T-cell (primary cell): ENCODE results near the gene FMNL3. TPM values are rescaled to one million over a fixed set of nuclear protein-coding genes. Genes with fewer than 3 reads are reported as not detected.

ENCODE experiments used
- ATAC-seq, 4 experiments: fragments of 200-7000 bp in 3 of 4; fragments of 150-1000 bp in 1 of 4; cut with Tn5 transposase; replicated peaks in 1 of 4; 1 replicate in 3 of 4; 2 replicates in 1 of 4; pipeline ENCODE4 v1.10.0; 2021; ENCODE audit warnings: moderate library complexity in 3 of 4, mild to moderate bottlenecking in 2 of 4, moderate number of reproducible peaks in 1 of 4
- CTCF ChIA-PET, 2 donors: fragments of 300-600 bp; sonication (Branson Sonifier 250); formaldehyde crosslinking; loops; one replicate each; lab custom pipeline; 2022; ENCODE audit warnings: antibody characterized with exemption in 2 of 2; lab: Charles Lee
- POLR2A ChIA-PET, 2 donors: fragments of 300-600 bp; sonication (Branson Sonifier 250); formaldehyde crosslinking; loops; one replicate each; lab custom pipeline; 2022; ENCODE audit warnings: antibody characterized with exemption in 2 of 2; lab: Charles Lee
- DNase-seq, 35 experiments: peaks; one replicate each; pipeline versions ENCODE4 v3.0.0 to v3.0.0-alpha.2; 2013 to 2023
- H3K27ac ChIP-seq: one replicate; pipeline ENCODE4 v1.5.1; 2013; ENCODE audit warnings: low read length
- H3K27me3 ChIP-seq, 2 experiments: replicated peaks in 1 of 2; 1 replicate in 1 of 2; 2 replicates in 1 of 2; pipeline versions ENCODE4 v1.6.1 to v1.7.0; 2013; ENCODE audit warnings: low read length in 1 of 2, mixed read lengths in 1 of 2; ENCODE audit not compliant: control insufficient read depth in 2 of 2, insufficient read depth in 2 of 2; ENCODE audit errors: extremely low read depth in 1 of 2
- H3K36me3 ChIP-seq, 2 donors: 1 replicate in 1 of 2; 2 replicates in 1 of 2; pipeline versions ENCODE4 v1.6.1 to v1.7.0; 2013; ENCODE audit warnings: low read length in 1 of 2; ENCODE audit not compliant: control insufficient read depth in 2 of 2, insufficient read depth in 1 of 2; ENCODE audit errors: extremely low read depth in 1 of 2
- H3K4me1 ChIP-seq, 2 experiments: 1 replicate in 1 of 2; 2 replicates in 1 of 2; pipeline versions ENCODE4 v1.6.1 to v1.7.0; 2013; ENCODE audit warnings: low read length in 2 of 2, mixed read lengths in 1 of 2; ENCODE audit not compliant: insufficient read depth in 2 of 2, control insufficient read depth in 1 of 2; ENCODE audit errors: extremely low read depth in 1 of 2
- H3K4me3 ChIP-seq, 2 donors: 1 replicate in 1 of 2; 2 replicates in 1 of 2; pipeline versions ENCODE4 v1.5.1 to v1.7.0; 2013; ENCODE audit warnings: mild to moderate bottlenecking in 2 of 2, low read length in 1 of 2, moderate library complexity in 1 of 2; ENCODE audit not compliant: control insufficient read depth in 1 of 2; ENCODE audit errors: extremely low read depth in 1 of 2
- H3K9me3 ChIP-seq: 2 replicates; pipeline ENCODE4 v1.7.0; 2013
- H3K27ac Mint-ChIP-seq, 2 donors: one replicate each; pipeline ENCODE4 v1.8.0; 2020 to 2021; ENCODE audit warnings: mild to moderate bottlenecking in 2 of 2, mixed read lengths in 2 of 2
- H3K27me3 Mint-ChIP-seq, 2 donors: one replicate each; pipeline ENCODE4 v1.8.0; 2021 to 2022; ENCODE audit warnings: mixed read lengths in 2 of 2
- H3K36me3 Mint-ChIP-seq: one replicate; pipeline ENCODE4 v1.8.0; 2021; ENCODE audit warnings: mixed read lengths
- H3K4me1 Mint-ChIP-seq, 3 donors: one replicate each; pipeline ENCODE4 v1.8.0; 2020 to 2022; ENCODE audit warnings: mixed read lengths in 3 of 3, mild to moderate bottlenecking in 1 of 3
- H3K4me3 Mint-ChIP-seq, 3 donors: one replicate each; pipeline ENCODE4 v1.8.0; 2020 to 2022; ENCODE audit warnings: mild to moderate bottlenecking in 3 of 3, mixed read lengths in 3 of 3, moderate library complexity in 3 of 3
- H3K9me3 Mint-ChIP-seq, 3 donors: one replicate each; pipeline ENCODE4 v1.8.0; 2020 to 2022; ENCODE audit warnings: mixed read lengths in 3 of 3
- WGBS: methylation state at CpG from one replicate; pipeline ENCODE4 v1.1.5; 2013; ENCODE audit warnings: missing lambda C conversion rate; ENCODE audit not compliant: insufficient coverage; 5-methylcytosine and 5-hydroxymethylcytosine counted together
- total RNA-seq, 35 experiments: library from RNA in 6 of 35; stranded (reverse) in 6 of 35; fragments of 120-200 nt in 1 of 35; gene quantifications; one replicate each; pipeline versions ENCODE4 v1.2.1 to v1.2.4 and lab custom pipeline; 2013 to 2026

The FMNL3 gene
- total RNA-seq, 5 donors from 2014 or later (not counting 1 experiment from before 2014, with no cell fraction given), result 34.2 to 45.5 (median 41.1) TPM

GRCh38 chr12:49648712-49649003 is 58.5 kb downstream of the FMNL3 start:
- Mint-ChIP-seq H3K4me1 (peaks cover 35 to 45% (median 37%) of the 10 kb centered on the region in 3 donors), H3K36me3 (peaks cover 32% of the 10 kb centered on the region)

GRCh38 chr12:49647827-49648711 is 59.1 kb downstream of the FMNL3 start:
- Histone ChIP-seq H3K9me3 (no peaks in the 10 kb centered on the region), H3K4me1 (peaks cover 8 to 32% of the 10 kb centered on the region in 2 experiments), H3K27me3 (no peaks in the 10 kb centered on the region), H3K4me3 (no peak overlapping the region), H3K36me3 (peaks cover 11 to 73% of the 10 kb centered on the region in 2 donors), H3K27ac (no peak overlapping the region)
- ATAC-seq (no peak), DNase-seq (no peak)
- CTCF ChIA-PET, result interaction anchor here (0.6 to 6.4 kb wide), 10 partner anchors 9 to 191 kb away, joined by 3 to 100 read pairs (median 3); partner anchors contain the start of genes FMNL3 (in 1 of the 2) and TMBIM6 (in 1 of the 2)
- peaks cover 29% of the 10 kb centered on the region for H3K36me3 Mint-ChIP-seq
- 96% methylated on average over 14 of the region's 15 CpGs for WGBS
- no peaks in the 10 kb centered on the region for H3K27me3 Mint-ChIP-seq
- no peak overlapping the region for H3K4me3 Mint-ChIP-seq
- H3K9me3 Mint-ChIP-seq, result no peaks in the 10 kb centered on the region
- POLR2A ChIA-PET, result interaction anchor here in 1 of 2 donors (0.6 kb wide), 1 partner anchor 362 kb away, joined by 3 read pairs; no protein-coding TSS in a partner anchor
- H3K27ac Mint-ChIP-seq, result peak overlapping the region; percentile 78 to 83
- peaks cover 35 to 49% (median 37%) of the 10 kb centered on the region in 3 donors for H3K4me1 Mint-ChIP-seq

More at GRCh38 chr12:49648712-49649003, 58.5 kb downstream of the FMNL3 start:
- H3K27ac Mint-ChIP-seq, result peak overlapping the region; percentile 78 to 83
- Histone ChIP-seq H3K4me3 (no peak overlapping the region), H3K27me3 (no peaks in the 10 kb centered on the region), H3K27ac (no peak overlapping the region), H3K4me1 (peaks cover 8 to 32% of the 10 kb centered on the region in 2 experiments), H3K36me3 (peaks cover 16 to 75% of the 10 kb centered on the region in 2 donors), H3K9me3 (no peaks in the 10 kb centered on the region)
- no peak overlapping the region for H3K4me3 Mint-ChIP-seq
- H3K27me3 Mint-ChIP-seq, result no peaks in the 10 kb centered on the region
- WGBS, result 100% methylated on average over 1 of the region's 3 CpGs
- ATAC-seq (no peak), DNase-seq (no peak)
- H3K9me3 Mint-ChIP-seq, result no peaks in the 10 kb centered on the region
- ChIA-PET CTCF (interaction anchor here (1.0 to 6.4 kb wide), 8 partner anchors 10 to 93 kb away, joined by 3 to 100 read pairs (median 4); partner anchors contain the start of genes FMNL3 (in 1 of the 2) and TMBIM6 (in 1 of the 2)), POLR2A (interaction anchor here in 1 of 2 donors (0.6 to 0.7 kb wide), 2 partner anchors 92 to 361 kb away, joined by 3 read pairs; no protein-coding TSS in a partner anchor)

- no peak for ATAC-seq
- peaks cover 8 to 32% of the 10 kb centered on the region in 2 experiments for H3K4me1 ChIP-seq
- no peaks in the 10 kb centered on the region for H3K27me3 ChIP-seq
- Mint-ChIP-seq H3K4me3 (no peak overlapping the region), H3K36me3 (peaks cover 29% of the 10 kb centered on the region), H3K27ac (peak overlapping the region; percentile 44 to 63), H3K27me3 (no peaks in the 10 kb centered on the region), H3K9me3 (no peaks in the 10 kb centered on the region), H3K4me1 (peaks cover 35 to 49% (median 37%) of the 10 kb centered on the region in 3 donors)
- H3K9me3 ChIP-seq, result no peaks in the 10 kb centered on the region
- POLR2A ChIA-PET, result no interaction called here
- H3K4me3 ChIP-seq, result no peak overlapping the region
- CTCF ChIA-PET, result interaction anchor here in 1 of 2 donors (0.6 to 6.4 kb wide), 3 partner anchors 24 to 60 kb away, joined by 3 to 100 read pairs (median 3); partner anchors contain the start of gene FMNL3
- peaks cover 16 to 72% of the 10 kb centered on the region in 2 donors for H3K36me3 ChIP-seq
- 100% methylated on average over 2 of the region's 12 CpGs for WGBS
- H3K27ac ChIP-seq, result no peak overlapping the region
- no peak for DNase-seq
Observed at GRCh38 chr12:49646871-49647654, 60.1 kb downstream of the FMNL3 start.

DNA sequence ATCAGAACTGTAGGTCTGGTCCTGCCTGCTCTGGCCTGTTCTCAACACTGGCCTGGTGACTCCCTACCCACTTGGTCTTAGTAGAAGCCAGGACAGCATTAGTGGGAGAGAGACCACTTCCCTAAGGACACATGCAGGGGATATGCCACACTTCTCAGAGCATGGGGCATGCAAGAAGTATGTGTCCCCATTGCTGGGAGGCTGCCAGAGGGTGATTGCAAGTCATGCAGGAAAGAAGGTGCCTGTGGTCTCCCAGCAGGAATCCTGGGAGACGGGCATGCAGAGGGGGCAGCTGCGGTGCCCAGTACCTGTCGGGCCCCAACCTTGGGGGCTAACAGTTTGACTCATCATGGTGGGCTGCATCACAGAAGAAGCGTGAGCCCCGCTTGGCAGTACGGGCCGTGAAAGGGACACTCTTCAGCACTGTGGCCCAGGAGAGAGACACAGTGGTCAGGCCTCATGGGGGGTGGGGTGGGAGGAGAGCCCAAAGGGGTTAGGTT is 60.8 kb downstream of the FMNL3 start:
- H3K27ac ChIP-seq, result no peak overlapping the region
- H3K27me3 ChIP-seq, result no peaks in the 10 kb centered on the region
- no peaks in the 10 kb centered on the region for H3K9me3 ChIP-seq
- H3K27me3 Mint-ChIP-seq, result no peaks in the 10 kb centered on the region
- peak overlapping the region; percentile 44 to 70 for H3K27ac Mint-ChIP-seq
- peaks cover 18 to 67% of the 10 kb centered on the region in 2 donors for H3K36me3 ChIP-seq
- POLR2A ChIA-PET, result interaction anchor here in 1 of 2 donors (0.6 kb wide), 1 partner anchor 392 kb away, joined by 3 read pairs; no protein-coding TSS in a partner anchor
- DNase-seq (no peak), ATAC-seq (no peak)
- no peaks in the 10 kb centered on the region for H3K9me3 Mint-ChIP-seq
- peaks cover 8 to 32% of the 10 kb centered on the region in 2 experiments for H3K4me1 ChIP-seq
- no peak overlapping the region for H3K4me3 Mint-ChIP-seq
- no peak overlapping the region for H3K4me3 ChIP-seq
- H3K36me3 Mint-ChIP-seq, result peaks cover 29% of the 10 kb centered on the region
- WGBS, result 92% methylated on average over 7 of the region's 7 CpGs
- H3K4me1 Mint-ChIP-seq, result peaks cover 35 to 49% (median 37%) of the 10 kb centered on the region in 3 donors
- CTCF ChIA-PET, result interaction anchor here in 1 of 2 donors (0.6 to 6.4 kb wide), 3 partner anchors 24 to 60 kb away, joined by 3 to 100 read pairs (median 3); partner anchors contain the start of gene FMNL3

- Histone ChIP-seq H3K36me3 (peaks cover 18 to 58% of the 10 kb centered on the region in 2 donors), H3K9me3 (no peaks in the 10 kb centered on the region)
- POLR2A ChIA-PET, result interaction anchor here (0.6 to 1.8 kb wide), 3 partner anchors 17 to 96 kb away, joined by 4 to 5 read pairs (median 5); partner anchors contain the start of gene TMBIM6 (in 1 of the 2)
Observed at GRCh38 chr12:49645146-49646039, 61.8 kb downstream of the FMNL3 start.

More at GRCh38 chr12:49645146-49646039, 61.8 kb downstream of the FMNL3 start:
- H3K36me3 Mint-ChIP-seq, result peaks cover 24% of the 10 kb centered on the region
- H3K4me1 Mint-ChIP-seq, result peaks cover 37 to 49% (median 37%) of the 10 kb centered on the region in 3 donors
- no peaks in the 10 kb centered on the region for H3K27me3 Mint-ChIP-seq
- WGBS, result 96% methylated on average over 5 of the region's 6 CpGs
- peaks cover 8 to 32% of the 10 kb centered on the region in 2 experiments for H3K4me1 ChIP-seq
- no peaks in the 10 kb centered on the region for H3K27me3 ChIP-seq
- CTCF ChIA-PET, result interaction anchor here (0.6 to 6.4 kb wide), 22 partner anchors 9 to 1173 kb away, joined by 3 to 100 read pairs (median 5); partner anchors contain the start of genes FMNL3 (in 2 of the 2), PRPF40B (in 1 of the 2) and TMBIM6 (in 1 of the 2)
- DNase-seq (no peak), ATAC-seq (peak in 1 of 4 experiments; percentile 11)
- peak overlapping the region; percentile 48 for H3K27ac ChIP-seq
- peak overlapping the region in 1 of 3 donors; percentile 51 for H3K4me3 Mint-ChIP-seq
- peak overlapping the region; percentile 78 to 88 for H3K27ac Mint-ChIP-seq
- H3K9me3 Mint-ChIP-seq, result no peaks in the 10 kb centered on the region
- no peak overlapping the region for H3K4me3 ChIP-seq
